Inflammatory macrophage treated with lipopolysaccharide for 1 hour (primary cell): ENCODE measurements around the gene DNAJB4.
"Not testable (repeated sequence)": the region's sequence is repeated elsewhere in the genome, so short reads cannot be mapped to it uniquely, and the experiment has no call there.

Experiments used
- DNase-seq, 2 donors: peaks; one replicate each; pipeline ENCODE4 v3.0.0-alpha.2; 2020 to 2022

Gene DNAJB4

DNA sequence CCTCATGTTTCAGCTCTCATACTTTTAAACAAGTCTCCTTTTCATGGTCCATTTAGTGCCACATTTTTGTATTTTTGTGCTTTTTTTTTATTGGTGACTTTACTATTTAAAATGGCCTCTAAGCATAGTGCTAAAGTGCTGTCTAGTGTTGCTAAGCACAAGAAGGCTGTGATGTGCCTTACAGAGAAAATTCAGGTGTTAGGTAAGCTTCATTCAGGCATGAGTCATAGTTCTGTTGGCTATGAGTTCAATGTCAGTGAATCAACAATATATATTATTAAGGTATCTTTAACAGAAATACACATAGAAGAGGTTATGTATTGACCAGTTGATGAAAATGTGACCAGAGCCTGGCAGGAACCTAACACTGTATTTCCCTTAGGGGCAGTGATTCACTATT lies 13.1 kb upstream of the DNAJB4 start:
- no peak for DNase-seq

DNA sequence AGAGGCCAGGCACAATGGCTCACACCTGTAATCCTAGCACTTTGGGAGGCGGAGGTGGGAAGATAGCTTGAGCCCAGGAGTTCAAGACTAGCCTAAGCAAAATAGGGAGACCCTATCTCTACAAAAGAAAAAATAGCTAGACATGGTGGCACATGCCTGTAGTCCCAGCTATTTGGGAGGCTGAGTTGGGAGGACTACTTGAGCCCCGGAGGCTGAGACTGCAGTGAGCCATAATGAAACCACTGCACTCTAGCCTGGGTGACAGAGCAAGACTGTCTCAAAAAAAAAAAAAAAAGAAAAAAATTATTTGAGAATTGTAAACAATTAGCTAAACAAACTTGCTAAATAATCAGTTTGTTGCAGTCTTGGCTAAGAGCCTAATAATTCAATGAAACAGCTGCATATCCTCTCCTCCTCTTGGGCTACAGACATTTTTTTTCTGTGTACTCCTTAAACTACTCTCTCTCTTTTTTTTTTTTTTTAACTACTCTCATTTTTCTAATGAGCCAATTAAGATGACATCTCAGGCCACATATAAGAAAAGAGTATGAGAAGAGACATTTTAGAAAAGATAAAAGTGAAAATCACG lies 10.5 kb upstream of the DNAJB4 start:
- DNase-seq = no peak

DNA sequence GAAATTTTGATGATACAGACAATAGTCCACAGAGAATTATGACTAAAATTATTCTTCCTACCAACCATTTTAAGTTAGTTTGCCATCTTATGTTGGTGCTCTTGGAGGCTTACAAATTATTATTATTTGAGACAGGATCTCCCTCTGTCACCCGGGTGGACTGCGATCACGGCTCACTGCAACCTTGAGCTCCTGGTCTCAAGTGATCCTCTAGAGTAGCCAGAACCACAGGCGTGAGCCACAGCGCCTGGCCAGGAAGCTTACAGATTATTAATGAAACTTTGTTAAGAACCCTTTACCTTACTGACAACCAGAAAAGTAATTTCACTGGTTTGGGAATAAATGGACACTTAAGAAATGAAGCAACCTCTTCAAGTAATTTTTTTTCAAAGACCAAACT lies 8.0 kb upstream of the DNAJB4 start:
- DNase-seq = no peak

DNA sequence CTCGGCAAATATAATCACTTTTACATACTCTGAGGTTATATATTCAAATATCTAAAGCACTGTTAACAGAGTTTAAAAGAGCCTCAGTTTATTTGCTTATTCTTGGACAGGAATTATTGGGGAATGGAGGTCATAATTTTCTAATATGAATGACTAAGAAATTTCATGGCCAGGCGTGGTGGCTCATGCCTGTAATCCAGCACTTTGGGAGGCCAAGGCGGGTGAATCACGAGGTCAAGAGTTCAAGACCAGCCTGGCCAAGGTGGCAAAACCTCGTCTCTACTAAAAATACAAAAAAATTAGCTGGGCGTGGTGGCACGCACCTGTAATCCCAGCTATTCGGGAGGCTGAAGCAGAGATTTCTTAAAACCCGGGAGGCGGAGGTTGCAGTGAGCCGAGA lies 4.2 kb upstream of the DNAJB4 start:
- DNase-seq = not testable (repeated sequence)

DNA sequence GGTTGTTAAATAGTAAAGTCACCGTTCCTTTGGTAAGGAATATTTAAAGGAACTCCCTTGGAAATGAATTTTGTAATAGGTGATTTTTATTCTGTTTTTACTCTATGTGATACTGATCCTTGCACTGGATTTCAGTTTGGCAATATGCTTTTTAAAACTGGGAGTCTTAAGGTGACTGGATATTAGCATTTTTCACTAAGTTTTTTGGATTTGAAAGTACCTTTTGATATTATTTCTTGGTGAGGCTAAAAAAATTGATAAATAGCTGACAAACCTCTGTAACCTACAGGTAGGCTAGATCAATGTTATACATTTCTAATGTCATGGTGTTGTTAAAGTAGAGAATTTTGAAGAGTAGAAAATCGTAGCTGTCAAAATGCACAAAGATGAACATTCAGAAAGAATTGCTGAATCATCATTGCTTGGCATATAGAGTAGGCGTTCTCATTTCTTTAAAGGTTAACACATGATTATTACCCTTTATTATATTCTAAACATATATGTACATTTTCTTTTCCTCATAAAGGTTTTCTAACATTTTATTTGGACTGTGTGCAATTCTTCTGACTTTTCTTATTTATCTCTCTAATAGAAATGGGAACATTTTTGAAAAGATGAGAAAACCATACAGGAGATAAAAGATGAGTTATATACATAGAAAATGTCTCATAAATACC lies 1.5 kb upstream of the DNAJB4 start:
- DNase-seq = peak; percentile 31 to 49

DNA sequence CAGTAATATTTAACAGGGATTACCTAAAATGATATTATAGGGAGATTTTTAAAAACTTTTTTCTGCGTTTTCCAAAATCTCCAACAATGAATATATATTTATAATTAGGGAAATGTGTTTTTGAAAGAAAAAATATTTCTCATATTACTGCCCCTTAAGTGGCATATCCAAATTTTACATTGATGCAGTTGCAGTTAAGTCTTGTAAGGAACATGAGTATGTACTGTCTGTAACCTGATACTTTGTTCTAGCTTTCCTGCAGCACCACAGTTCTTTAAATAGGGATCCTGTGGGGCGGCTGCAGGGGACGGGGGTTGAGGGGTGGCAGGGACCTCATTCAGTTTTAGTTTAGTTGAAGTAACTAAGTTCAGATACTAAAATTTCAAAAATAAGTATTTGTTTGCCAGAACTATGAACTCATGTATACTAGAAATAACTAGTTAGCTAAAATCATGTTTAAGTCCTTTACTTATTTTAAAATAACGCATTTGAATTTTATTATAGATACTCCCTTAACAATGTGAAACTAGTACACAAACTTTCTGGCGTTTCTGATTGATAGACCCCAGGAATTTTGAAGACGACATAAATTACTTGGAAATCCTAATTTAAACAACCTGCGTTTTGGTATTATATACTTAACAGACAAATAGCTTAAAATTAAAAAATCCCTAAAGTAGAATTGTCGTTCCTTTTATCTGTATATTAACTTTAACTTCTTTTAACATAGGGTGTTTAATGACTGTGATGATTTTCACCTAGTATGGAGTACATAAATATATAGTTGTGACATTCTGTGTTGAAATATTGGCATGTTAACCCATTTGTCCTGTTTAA lies 639 bp upstream of the DNAJB4 start:
- peak in 1 of 2 donors; percentile 85 for DNase-seq

DNA sequence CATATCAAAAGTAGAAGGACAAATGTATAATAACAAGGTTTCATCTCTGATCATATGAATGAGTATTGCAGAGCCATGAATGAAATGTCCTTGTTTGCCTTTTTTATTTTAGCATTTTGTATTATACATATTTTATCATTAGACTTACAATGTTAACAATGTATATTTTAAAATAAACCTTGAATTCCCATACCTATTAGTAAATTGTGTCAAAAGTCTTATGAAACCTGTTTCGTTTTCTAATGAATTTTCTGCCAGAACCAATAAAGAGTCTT lies 646 bp downstream of the DNAJB4 start:
- no peak for DNase-seq

DNA sequence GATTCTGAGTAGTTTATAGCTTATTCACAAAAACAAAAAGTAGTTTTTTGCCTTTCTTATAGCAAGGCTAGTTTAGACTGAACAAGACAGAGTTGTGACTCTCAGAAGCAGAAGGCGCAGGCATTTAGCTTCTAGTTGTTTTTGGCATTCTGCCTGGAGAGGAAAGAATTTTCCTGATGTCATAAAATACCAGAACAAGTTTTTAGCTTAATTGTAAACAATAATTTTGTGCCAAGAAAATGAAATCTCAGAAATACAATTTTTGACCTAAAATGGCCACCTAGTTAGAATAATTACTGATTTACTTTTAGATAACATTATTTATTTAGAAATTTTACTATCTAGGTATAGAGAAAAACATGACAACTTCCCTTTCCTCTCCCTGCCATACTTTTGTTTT lies 1.0 kb downstream of the DNAJB4 start:
- peak; percentile 25 to 60 for DNase-seq

DNA sequence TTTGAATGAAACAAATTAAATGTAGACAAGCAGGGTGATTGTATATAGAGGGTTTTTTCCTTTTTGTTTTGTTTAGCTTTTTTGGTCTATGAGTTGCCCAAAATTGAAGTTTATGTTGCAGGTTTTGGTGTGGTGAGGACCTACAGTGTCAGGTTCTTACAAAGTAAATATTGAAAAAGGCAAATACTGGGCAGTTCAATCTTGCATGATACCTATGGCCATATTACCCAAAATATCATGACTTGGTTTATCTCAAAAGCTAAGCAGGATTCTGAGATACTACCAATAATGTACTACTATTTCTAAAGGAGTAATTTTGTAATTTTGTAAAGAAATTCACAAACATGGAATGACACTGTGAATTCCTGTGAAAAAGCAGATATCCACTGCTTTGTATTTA lies 1.8 kb downstream of the DNAJB4 start:
- no peak for DNase-seq

DNA sequence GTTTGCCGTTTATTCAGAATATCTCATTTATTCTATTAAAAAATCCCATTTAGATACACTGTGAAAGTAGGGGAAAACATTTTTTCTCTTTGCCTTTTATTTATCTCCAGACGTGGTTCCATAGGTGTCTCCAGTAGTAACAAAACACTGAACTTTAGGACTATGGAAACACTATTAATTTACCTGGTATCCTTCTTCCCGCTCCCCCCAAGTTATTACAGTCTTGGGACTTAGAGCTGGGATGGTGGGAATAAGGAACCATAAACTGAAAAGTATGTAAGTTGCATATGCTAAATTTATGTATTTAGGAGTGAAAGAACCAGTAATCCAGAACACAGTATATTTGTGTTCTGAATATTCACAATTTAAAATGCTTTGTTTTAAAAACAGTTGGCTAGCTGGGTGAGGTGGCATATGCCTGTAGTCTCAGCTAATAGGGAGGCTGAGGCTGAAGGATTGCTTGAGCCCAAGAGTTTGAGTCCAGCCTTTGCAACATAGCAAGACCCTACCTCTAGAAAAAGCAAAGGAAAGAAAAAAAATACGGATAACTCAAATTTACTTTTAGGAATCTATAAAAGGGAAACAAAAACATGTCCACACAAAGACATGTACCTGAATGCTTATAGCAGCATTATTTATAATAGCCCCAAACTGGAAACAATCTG lies 3.1 kb downstream of the DNAJB4 start:
- no peak for DNase-seq

DNA sequence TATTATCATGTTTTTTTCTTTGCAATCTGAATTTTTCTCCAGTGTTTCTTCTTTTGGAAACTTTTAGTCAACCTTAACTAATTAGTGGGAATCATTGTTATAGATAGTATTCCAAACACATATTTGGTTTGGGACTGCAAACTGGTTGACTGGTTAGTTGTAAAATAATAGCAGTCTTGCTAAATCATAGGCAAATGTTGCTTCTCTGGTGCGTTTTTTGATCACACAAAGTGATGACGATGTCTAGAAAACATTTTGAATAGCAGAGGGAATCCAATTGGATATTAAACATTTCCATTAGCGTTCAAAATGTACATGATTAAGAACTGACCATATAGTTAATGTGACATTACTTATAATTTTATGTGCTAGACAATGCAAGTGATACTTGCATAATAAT lies 4.5 kb downstream of the DNAJB4 start:
- DNase-seq = no peak

DNA sequence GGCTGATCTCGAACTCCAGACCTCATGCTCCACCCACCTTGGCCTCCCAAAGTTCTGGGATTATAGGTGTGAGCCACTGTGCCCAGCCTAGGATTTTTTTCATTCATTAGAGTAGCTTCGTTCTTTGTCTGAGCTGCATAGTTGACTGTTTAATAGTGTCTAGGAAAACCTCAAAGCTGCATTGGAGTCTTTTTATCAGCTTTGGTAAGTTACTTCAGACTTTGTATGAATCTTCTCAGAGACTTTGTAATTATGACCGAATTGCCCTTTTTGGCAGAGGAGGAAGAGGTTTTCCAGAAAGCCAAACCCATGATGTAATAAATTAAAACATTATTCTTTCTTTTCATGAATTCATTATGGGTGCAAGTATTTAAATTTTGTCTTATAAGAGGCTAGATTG lies 5.1 kb downstream of the DNAJB4 start:
- DNase-seq = no peak

DNA sequence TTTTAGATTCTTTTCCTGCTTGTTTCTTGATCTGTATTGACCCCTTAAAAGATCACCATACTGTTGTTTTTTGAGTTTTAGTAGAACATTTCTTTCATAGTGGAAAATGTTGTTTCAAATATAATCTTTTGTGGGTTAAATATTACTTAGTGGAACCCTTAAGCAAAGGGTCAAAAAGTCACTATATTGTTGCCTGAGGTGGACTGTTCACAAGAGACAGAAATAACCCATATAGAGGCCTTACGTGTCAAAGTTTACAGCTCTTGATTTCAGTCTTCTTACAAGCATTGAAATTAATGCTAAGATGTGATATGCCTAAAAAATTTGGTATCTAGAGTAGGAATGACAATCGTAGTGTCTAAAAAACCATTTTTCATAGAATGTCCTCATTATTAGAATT lies 6.3 kb downstream of the DNAJB4 start:
- DNase-seq = no peak

DNA sequence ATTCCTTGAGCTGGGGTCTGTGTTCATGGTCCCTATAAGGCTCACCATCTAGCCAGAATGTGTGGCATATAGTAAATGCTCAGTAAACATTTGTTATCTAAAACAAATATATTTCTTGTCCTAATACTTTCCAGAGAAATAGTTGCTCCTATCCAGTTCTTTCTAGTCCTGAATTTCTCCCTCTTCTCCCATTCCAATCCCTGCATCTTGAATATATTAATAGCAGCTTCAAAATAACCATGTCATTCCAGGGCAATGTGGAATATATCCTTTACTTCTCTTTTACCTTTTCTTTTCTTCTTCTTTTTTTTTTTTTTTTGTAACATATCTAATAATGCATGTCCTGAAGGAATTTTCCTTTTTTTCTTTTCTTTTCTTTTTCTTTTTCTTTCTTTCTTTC lies 10.4 kb downstream of the DNAJB4 start:
- no peak for DNase-seq

DNA sequence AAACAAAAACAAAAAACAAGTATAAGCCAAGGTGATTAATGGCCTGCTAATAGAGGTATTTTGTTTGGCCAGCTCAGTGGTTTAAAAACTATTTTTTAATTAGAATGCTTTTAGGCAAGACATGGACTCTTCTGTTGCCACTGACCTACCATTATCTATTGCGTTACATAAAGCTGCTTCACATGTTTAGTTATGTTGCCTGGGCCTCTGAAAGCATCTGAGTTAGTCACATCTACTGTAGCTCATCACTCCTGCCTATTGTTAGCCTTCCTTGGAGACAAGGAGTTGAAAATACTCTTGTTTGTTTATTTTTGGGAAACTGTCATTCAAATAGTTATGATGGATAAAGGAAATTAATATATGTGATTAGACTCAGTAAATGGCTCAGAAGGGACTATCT lies 14.3 kb downstream of the DNAJB4 start:
- no peak for DNase-seq

DNA sequence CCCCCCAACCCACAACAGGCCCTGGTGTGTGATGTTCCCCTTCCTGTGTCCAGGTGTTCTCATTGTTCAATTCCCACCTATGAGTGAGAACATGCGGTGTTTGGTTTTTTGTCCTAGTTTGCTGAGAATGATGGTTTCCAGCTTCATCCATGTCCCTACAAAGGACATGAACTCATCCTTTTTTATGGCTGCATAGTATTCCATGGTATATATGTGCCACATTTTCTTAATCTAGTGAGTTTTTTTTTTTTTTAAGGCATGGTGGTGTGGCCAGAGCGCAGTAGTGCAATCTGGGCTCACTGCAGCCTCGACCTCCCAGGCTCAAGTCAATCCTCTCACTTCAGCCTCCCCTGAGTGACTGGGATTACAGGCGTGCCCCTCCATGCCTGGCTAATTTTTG lies 16.4 kb downstream of the DNAJB4 start:
- not testable (repeated sequence) for DNase-seq

DNA sequence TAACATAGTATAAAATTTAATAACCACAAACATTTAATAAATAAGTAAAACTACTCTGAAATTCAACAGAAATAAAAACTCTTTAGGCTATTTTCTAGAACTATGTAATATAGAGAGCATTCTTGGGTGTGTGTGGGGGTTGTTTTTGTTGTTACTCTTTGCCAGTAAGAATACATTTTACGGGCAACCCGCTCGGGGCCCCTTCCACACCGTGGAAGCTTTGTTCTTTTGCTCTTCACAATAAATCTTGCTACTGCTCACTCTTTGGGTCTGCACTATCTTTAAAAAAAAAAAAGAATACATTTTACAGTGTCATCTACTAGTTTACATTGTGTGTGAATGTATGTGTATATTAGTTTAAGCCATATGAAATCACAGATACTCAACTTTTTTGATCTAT lies 25.1 kb downstream of the DNAJB4 start:
- DNase-seq = no peak

DNA sequence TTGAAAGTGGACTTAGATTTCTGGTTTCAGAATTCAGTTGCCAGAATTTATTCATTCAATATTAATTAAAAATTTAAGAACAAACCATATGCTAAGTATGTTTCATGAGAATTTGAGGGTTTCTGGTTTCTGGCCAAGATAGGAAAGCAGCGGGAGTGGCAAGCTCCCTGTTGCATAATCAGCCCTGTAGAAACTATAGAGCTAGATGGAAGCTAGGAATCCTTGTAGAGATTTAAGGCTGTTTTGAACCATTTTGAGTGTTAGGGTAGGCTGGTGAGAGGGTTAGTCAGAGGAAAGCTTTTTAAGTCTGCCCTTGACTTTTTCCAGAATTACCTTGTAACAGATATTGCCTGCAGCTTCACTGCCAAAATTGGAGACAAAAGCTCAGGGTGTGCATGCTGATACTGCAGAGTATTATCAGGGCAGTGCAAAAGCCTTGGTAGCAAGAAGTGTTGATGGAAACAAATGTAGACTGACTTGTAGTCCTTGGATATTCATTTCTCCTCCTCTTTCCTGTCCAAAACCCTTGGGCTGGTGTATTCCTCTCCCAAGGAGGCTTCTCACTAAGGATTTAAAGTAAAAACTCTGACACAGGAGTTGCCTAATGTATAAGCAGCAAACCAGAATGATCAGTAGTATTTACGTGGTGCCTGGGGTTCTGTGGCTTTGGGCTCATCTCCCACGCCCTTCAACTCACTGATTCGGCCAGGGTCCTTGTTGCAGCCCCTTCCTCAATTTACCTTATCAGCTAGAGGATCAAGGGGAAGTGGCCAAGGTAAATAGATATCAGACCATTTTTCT lies 28.5 kb downstream of the DNAJB4 start:
- no peak for DNase-seq

DNA sequence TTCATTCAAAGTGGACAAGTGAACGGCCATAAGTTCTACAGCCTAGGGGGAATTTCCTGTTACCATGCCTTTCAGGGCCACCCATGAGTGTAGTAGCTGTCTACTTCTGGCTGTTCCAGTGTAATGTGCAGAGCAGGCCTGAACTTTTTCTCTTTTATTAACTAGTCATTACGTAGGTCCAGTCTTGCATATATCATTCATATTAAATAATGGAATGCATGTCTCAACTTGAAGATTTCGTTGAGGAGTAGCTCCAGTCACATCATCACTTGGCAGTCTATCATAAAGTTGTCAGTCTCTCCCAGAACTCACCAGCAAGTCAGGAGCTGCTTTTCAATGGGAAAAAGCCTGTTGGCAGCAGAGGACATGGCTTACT lies 29.0 kb downstream of the DNAJB4 start:
- DNase-seq = no peak

DNA sequence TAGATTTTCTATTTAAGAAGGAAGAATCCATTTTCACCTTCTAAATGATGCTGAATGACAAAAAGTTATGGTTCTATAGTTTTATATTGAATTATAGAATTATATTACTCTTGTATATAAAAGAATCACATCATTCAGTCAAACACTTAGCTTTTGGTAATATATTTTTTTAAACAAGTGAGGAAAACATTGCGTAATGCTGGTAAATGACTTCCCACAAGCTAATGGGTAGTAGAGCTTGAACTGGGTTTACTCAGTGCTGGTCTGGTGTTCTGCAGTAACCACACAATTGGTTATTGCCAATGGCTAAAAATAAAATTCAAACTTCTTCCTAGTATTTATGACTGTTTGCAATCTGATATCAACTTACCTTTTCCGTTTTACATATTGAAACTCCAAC lies 30.4 kb downstream of the DNAJB4 start:
- DNase-seq = no peak

DNA sequence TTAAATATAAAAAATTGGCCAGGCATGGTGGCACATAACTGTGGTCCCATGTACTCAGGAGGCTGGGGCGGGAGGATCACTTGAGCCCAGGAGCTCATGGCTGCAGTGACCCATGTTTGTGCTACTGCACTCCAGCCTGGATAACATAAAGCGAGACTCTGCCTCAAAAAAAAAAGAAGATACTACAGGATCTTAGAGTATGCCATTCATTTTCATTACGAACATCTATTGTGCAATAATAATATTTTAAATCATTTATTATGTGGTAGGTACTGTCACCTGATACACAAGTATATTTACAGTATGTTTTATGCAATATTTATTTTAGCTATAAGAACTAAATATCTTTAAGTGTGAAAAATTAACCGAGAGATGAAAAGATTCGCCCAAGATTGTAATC lies 31.7 kb downstream of the DNAJB4 start:
- no peak for DNase-seq

DNA sequence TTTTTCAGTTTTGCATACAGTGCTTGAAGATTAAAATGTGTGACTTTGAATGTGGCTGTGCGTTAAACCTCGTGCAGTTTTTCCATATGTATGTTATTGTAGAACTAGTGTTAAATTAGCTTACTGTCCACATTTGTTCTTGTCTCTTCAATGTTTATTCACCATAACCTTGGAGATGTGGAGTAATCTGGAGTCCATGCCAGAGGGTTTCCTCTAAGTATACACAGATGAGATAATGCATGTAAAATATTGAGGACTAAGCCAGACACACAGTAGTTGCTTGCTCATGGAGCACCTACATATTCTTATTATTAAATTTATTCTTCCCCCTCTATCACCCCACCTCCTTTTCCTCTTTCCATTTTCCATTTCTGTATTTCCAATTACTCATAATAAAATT lies 33.3 kb downstream of the DNAJB4 start:
- DNase-seq = no peak

DNA sequence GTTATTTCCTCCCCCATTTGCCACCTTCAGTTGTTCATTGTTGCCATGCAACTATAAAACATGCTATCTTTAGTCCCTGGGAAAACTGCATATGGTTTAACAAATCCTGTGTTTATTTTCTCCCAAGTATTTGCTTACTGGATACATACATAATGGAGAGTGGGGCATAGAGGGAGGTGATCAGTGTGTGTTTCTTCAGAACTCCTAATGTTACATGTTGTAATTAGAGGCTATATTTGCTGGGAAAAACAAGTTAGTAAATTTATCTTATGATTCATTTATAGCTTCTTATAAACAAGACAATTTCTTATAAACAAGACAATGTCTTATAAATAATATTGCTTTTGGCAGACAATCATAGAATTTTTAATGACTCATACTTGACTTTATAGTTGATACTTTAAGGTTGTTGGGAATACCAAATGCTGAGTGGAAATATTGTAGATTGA lies 33.8 kb downstream of the DNAJB4 start:
- DNase-seq = no peak
